ENCODE results near the gene ZNF792.
"Not testable (repeated sequence)": the region's sequence is repeated elsewhere in the genome, so short reads cannot be mapped to it uniquely, and the experiment has no call there.

The ZNF792 gene

DNA sequence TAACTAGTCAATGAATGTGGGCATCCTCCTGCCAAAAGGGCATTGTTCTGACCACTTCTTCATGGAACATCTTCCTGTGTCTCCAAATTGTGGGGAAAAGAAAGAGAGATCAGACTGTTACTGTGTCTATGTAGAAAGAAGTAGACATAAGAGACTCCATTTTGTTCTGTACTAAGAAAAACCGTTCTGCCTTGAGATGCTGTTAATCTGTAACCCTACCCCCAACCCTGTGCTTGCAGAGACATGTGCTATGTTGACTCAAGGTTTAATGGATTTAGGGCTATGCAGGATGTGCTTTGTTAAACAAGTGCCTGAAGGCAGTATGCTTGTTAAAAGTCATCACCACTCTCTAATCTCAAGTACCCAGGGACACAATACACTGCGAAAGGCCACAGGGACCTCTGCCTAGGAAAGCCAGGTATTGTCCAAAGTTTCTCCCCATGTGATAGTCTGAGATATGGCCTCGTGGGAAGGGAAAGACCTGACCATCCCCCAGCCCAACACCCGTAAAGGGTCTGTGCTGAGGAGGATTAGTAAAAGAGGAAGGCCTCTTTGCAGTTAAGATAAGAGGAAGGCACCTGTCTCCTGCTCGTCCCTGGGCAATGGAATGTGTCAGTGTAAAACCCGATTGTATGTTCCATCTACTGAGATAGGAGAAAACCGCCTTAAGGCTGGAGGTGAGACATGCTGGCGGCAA is 43.8 kb downstream of the ZNF792 start:
- DNase-seq = not testable (repeated sequence)

GRCh38 chr19:34918190-34918589 is 45.8 kb downstream of the ZNF792 start:
- DNase-seq = no peak

- not testable (repeated sequence) for DNase-seq
These were observed 46.9 kb downstream of the ZNF792 start for GRCh38 chr19:34917144-34917543.

- no peak for DNase-seq
These were observed 53.3 kb downstream of the ZNF792 start for GRCh38 chr19:34910770-34911169.
